HL-60 (cell line): ENCODE measurements around the gene ITIH3.

Experiments
- GABPA ChIP-seq: IDR thresholded peaks from 2 replicates; pipeline ENCODE4 v1.6.1; 2012; ENCODE audit warnings: low read depth
- POLR2AphosphoS5 ChIP-seq: IDR thresholded peaks from 2 replicates; pipeline ENCODE4 v1.6.1; 2012; ENCODE audit warnings: low read depth
- TF ChIP-seq, protein P1 (sequence below): IDR thresholded peaks from one replicate; pipeline ENCODE4 v1.5.1; 2011; ENCODE audit warnings: low read length, control low read depth, inconsistent platforms; ENCODE audit not compliant: insufficient read depth
- TF ChIP-seq, protein P2 (sequence below): IDR thresholded peaks from 2 replicates; pipeline ENCODE4 v1.6.1; 2012; ENCODE audit warnings: low read depth; ENCODE audit not compliant: insufficient replicate concordance

DNA sequence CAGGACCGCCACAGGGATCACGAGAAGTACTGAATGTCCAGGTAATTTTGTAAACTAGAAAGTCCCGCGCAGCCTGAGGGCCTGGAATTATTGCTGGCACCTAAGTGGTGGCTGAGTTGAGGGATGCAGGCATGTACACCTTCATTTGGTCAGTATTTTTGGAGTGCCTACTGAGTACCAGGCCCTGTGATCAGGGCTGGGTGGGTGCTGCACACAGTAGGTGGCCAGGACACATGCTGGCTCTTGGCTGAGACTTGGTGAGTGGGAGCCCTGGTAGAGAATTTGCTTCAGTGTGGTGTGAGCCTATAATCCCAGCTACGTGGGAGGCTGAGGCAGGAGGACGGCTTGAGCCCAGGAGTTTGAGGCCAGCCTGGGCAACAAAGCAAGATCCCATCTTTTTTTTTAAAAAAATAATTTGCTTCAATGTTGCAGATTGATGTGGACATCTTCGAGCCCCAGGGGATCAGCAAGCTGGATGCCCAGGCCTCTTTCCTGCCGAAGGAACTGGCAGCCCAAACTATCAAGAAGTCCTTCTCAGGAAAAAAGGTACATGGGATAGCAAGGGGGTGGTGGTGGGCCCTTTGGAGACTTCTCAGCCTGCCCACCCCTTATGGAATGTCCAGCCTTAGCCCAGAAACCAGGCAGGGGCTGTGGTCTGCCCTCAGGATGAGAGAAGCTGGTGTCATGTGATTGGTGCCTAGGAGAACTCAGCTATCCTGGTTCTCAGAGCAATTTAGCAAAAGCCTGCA lies 14.6 kb upstream of the ITIH3 start:
- TF ChIP-seq, protein P1, sequence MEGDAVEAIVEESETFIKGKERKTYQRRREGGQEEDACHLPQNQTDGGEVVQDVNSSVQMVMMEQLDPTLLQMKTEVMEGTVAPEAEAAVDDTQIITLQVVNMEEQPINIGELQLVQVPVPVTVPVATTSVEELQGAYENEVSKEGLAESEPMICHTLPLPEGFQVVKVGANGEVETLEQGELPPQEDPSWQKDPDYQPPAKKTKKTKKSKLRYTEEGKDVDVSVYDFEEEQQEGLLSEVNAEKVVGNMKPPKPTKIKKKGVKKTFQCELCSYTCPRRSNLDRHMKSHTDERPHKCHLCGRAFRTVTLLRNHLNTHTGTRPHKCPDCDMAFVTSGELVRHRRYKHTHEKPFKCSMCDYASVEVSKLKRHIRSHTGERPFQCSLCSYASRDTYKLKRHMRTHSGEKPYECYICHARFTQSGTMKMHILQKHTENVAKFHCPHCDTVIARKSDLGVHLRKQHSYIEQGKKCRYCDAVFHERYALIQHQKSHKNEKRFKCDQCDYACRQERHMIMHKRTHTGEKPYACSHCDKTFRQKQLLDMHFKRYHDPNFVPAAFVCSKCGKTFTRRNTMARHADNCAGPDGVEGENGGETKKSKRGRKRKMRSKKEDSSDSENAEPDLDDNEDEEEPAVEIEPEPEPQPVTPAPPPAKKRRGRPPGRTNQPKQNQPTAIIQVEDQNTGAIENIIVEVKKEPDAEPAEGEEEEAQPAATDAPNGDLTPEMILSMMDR, result no peak
- TF ChIP-seq POLR2AphosphoS5, result no peak
- TF ChIP-seq, protein P2, sequence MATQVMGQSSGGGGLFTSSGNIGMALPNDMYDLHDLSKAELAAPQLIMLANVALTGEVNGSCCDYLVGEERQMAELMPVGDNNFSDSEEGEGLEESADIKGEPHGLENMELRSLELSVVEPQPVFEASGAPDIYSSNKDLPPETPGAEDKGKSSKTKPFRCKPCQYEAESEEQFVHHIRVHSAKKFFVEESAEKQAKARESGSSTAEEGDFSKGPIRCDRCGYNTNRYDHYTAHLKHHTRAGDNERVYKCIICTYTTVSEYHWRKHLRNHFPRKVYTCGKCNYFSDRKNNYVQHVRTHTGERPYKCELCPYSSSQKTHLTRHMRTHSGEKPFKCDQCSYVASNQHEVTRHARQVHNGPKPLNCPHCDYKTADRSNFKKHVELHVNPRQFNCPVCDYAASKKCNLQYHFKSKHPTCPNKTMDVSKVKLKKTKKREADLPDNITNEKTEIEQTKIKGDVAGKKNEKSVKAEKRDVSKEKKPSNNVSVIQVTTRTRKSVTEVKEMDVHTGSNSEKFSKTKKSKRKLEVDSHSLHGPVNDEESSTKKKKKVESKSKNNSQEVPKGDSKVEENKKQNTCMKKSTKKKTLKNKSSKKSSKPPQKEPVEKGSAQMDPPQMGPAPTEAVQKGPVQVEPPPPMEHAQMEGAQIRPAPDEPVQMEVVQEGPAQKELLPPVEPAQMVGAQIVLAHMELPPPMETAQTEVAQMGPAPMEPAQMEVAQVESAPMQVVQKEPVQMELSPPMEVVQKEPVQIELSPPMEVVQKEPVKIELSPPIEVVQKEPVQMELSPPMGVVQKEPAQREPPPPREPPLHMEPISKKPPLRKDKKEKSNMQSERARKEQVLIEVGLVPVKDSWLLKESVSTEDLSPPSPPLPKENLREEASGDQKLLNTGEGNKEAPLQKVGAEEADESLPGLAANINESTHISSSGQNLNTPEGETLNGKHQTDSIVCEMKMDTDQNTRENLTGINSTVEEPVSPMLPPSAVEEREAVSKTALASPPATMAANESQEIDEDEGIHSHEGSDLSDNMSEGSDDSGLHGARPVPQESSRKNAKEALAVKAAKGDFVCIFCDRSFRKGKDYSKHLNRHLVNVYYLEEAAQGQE, result no peak
- no peak for TF ChIP-seq GABPA
